Measurements from ENCODE around the gene AGRN. TPM values are rescaled to one million over a fixed set of nuclear protein-coding genes. Genes with fewer than 3 reads are reported as not detected.
"Not testable (repeated sequence)": the region's sequence is repeated elsewhere in the genome, so short reads cannot be mapped to it uniquely, and the experiment has no call there.

The AGRN gene
- total RNA-seq, 1 donor from 2014 or later = 114 TPM

DNA sequence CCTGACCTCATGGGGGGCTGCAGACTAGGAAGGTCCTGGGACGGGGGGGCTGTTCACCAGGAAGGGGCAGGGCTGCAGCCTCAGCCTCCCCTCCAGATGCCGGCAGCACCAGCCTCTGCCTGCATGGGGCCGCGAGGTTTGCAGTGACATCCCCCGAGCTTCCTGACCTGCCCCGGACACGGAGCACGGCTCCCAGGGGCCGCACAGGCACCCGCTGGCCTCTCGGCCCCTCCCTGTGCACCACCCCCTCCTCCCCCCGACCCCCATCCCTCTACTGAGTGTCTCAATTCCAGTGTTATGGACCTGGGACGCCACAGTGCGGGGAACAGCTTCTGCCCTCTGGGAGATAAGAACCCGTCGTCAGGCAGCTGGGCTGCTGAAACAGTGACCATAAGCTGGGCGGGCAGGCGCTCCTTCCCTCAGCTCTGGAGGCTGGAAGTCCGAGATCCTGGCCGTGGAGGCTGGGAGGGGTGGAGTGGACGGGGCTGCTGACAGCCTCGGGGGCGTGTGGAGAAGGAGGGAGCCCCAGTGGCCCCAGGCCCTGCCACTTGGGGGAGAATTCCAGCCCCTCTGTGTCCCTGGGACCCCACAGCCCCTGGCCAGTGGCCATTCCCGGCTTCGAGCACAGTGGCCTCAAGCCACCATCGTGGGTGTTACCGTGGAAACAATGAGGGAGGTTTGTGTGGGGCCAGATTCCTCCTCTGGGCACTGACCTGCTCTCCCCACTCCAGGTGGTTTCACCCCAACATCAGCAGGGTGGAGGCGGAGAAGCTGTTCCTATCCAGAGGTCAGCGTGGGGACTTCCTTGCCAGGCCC, 42.6 kb downstream of the AGRN start:
- H3K36me3 ChIP-seq = no peaks in the 10 kb centered on the region
- TF ChIP-seq, protein P1, sequence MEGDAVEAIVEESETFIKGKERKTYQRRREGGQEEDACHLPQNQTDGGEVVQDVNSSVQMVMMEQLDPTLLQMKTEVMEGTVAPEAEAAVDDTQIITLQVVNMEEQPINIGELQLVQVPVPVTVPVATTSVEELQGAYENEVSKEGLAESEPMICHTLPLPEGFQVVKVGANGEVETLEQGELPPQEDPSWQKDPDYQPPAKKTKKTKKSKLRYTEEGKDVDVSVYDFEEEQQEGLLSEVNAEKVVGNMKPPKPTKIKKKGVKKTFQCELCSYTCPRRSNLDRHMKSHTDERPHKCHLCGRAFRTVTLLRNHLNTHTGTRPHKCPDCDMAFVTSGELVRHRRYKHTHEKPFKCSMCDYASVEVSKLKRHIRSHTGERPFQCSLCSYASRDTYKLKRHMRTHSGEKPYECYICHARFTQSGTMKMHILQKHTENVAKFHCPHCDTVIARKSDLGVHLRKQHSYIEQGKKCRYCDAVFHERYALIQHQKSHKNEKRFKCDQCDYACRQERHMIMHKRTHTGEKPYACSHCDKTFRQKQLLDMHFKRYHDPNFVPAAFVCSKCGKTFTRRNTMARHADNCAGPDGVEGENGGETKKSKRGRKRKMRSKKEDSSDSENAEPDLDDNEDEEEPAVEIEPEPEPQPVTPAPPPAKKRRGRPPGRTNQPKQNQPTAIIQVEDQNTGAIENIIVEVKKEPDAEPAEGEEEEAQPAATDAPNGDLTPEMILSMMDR (IDR thresholded peaks at IDR 0.05) = no peak
- no peak overlapping the region for H3K27ac ChIP-seq
- H3K9me3 ChIP-seq = no peaks in the 10 kb centered on the region
- no peak for DNase-seq
- ATAC-seq = no peak
- H3K4me1 ChIP-seq = peaks cover 26% of the 10 kb centered on the region
- intact Hi-C loops (cut with DNase I) = no loop called here
- H3K4me3 ChIP-seq = no peak overlapping the region
- H3K27me3 ChIP-seq (ENCODE audit: low read depth) = peaks cover 64% of the 10 kb centered on the region

DNA sequence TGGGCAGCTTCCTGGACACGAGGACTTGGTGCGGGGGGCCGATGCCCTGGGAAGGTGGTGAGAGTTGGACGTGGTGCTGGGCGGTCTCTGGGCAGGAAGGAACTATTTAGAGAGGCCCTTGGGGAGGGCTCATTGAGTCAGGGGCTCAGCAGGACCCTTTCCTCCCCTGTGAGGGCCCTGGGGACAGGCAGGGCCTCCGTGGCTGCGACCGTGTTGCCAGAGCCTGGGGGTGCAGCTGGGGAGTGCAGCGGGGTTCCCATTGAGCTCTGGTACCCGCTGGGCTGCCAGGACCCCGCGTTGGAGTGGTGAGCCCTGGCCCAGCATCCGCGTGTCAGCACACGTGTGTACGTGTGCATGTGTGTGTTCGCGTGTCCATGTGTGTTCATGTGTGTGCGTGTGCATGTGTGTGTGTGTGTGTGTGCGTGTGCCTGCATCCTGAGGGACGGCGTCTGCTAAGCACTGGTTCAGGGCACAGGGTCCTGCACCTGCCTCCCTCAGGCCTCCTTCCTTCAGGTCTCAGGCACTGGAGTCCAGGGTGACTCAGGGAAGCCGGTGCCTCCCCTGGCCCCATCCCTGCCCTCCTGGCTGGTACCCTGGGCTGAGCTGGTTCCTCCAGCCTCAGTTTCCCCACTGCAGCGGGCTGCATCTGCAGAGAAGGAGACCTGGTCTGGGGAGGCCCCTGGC, 43.5 kb downstream of the AGRN start:
- intact Hi-C loops (cut with DNase I) = no loop called here
- no peak overlapping the region for H3K4me3 ChIP-seq
- no peaks in the 10 kb centered on the region for H3K36me3 ChIP-seq

DNA sequence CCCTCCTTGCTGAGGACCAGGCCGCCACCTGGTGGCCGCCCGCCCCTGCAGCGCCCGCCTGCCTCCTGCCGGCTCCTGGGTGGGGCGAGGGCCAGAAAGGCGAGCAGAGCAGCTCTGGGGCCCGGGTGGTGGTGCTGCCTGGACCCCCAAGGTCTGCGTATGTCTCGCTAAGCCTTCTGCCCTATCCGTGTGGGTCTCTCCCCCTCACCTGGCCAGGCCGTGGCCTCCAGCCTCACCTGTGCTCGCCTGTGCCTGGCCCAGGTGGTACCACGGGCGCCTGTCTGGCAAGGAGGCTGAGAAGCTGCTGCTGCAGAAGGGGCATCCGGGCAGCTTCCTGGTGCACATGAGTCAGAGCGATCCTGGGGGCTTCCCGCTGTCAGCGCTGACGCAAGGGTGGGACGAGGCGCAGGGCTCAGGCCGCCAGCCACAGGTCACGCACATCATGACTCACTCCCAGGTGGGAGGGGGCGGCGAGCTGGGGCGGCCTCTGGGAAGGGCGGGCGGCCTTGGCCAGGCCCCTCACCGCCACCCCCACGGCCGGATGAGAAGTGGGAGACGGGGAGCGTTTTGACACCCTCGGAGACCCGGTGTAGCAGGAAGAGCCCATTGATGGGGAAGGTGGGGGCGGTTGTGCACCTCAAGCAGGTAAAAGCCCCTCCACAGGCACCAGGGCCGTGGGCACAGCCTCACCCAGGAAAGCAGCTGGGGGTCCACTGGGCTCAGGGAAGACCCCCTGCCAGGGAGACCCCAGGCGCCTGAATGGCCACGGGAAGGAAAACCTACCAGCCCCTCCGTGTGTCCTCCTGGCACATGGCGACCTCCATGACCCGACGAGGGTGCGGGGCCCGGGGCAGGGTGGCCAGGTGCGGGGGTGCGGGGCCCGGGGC, 44.3 kb downstream of the AGRN start:
- peak; percentile 58 to 68 for ATAC-seq
- Histone ChIP-seq H3K27ac (no peak overlapping the region), H3K36me3 (no peaks in the 10 kb centered on the region), H3K9me3 (no peaks in the 10 kb centered on the region), H3K4me3 (no peak overlapping the region), H3K4me1 (peaks cover 28% of the 10 kb centered on the region), H3K27me3 (ENCODE audit: low read depth) (peaks cover 70% of the 10 kb centered on the region)
- TF ChIP-seq, protein P1 (IDR thresholded peaks at IDR 0.05) = peak; percentile 95
- peak; percentile 76 for DNase-seq
- intact Hi-C loops (cut with DNase I) = no loop called here

More for the DNA sequence above, 43.5 kb downstream of the AGRN start:
- no peak overlapping the region for H3K27ac ChIP-seq
- H3K4me1 ChIP-seq = peaks cover 29% of the 10 kb centered on the region
- ATAC-seq = no peak
- TF ChIP-seq, protein P1 (IDR thresholded peaks at IDR 0.05) = no peak
- no peaks in the 10 kb centered on the region for H3K9me3 ChIP-seq
- DNase-seq = no peak
- H3K27me3 ChIP-seq (ENCODE audit: low read depth) = peaks cover 73% of the 10 kb centered on the region

DNA sequence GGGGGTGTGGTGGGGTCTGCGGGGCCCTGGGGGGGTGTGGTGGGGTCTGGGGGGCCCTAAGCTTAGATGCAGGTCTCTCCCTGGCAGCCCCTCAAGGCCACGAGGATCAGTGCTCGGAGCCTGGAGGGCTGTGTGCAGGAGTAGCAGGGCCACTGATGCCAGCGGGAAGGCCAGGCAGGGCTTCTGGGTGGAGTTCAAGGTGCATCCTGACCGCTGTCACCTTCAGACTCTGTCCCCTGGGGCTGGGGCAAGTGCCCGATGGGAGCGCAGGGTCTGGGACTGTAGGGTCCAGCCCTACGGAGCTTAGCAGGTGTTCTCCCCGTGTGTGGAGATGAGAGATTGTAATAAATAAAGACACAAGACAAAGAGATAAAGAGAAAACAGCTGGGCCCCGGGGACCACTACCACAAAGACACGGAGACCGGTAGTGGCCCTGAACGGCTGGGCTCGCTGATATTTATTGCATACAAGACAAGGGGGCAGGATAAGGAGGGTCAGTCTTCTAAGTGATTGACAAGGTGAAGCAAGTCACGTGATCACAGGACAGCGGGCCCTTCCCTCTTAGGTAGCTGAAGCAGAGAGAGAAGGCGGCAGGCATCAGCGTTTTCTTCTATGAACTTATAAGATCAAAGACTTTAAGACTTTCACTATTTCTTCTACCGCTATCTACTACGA, 45.5 kb downstream of the AGRN start:
- ATAC-seq = no peak
- H3K4me1 ChIP-seq = peaks cover 21% of the 10 kb centered on the region

DNA sequence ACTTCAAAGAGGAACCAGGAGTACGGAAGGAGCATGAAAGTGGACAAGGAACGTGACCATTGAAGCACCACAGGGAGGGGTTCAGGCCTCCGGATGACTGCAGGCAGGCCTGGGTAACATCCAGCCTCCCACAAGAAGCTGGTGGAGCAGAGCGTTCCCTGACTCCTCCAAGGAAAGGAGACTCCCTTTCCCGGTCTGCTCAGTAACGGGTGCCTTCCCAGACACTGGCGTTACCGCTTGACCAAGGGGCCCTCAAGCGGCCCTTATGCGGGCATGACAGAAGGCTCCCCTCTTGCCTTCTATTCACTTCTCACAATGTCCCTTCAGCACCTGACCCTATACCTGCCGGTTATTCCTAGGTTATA, 46.0 kb downstream of the AGRN start:
- ATAC-seq; DNase-seq; H3K36me3 ChIP-seq; H3K9me3 ChIP-seq; H3K27ac ChIP-seq; intact Hi-C loops (cut with DNase I); H3K4me3 ChIP-seq: not testable (repeated sequence)
- peaks cover 65% of the 10 kb centered on the region for H3K27me3 ChIP-seq (ENCODE audit: low read depth)
- peaks cover 21% of the 10 kb centered on the region for H3K4me1 ChIP-seq

More for the DNA sequence above, 45.5 kb downstream of the AGRN start:
- Histone ChIP-seq H3K9me3 (no peaks in the 10 kb centered on the region), H3K36me3 (no peaks in the 10 kb centered on the region), H3K4me3 (no peak overlapping the region), H3K27ac (no peak overlapping the region), H3K27me3 (ENCODE audit: low read depth) (peaks cover 70% of the 10 kb centered on the region)
- DNase-seq = no peak
- TF ChIP-seq, protein P1 (IDR thresholded peaks at IDR 0.05) = no peak
- intact Hi-C loops (cut with DNase I) = no loop called here
